Pancreas (tissue), 10 donors: Measurements from ENCODE around the gene PSMD8. TPM values are rescaled to one million over a fixed set of nuclear protein-coding genes. Genes with fewer than 3 reads are reported as not detected.

Source experiments
- ATAC-seq, 4 donors: fragments of 200-7000 bp; cut with Tn5 transposase; one replicate each; pipeline versions ENCODE4 v1.8.0 to v1.9.1; 2020; ENCODE audit warnings: mild to moderate bottlenecking in 4 of 4, moderate library complexity in 4 of 4
- DNase-seq, 6 donors: peaks; one replicate each; pipeline ENCODE4 v3.0.0-alpha.2; 2020
- FAIRE-seq: peaks from 2 replicates; lab custom pipeline; 2012; peaks lifted over from hg19 to GRCh38; lab: Jason Lieb, UNC
- H3K27ac ChIP-seq, 4 donors: fragments of 200-600 bp; sonication (generic); 1 replicate in 3 of 4; 2 replicates in 1 of 4; pipeline versions ENCODE4 v1.5.0 to v1.8.0; 2020
- H3K27me3 ChIP-seq, 4 donors: fragments of 200-600 bp; one replicate each; pipeline ENCODE4 v1.8.0; 2021
- H3K36me3 ChIP-seq, 3 donors: fragments of 200-600 bp; sonication (generic) in 1 of 3; one replicate each; pipeline versions ENCODE4 v1.5.0 to v1.8.0; 2020 to 2021
- H3K4me1 ChIP-seq, 3 donors: fragments of 200-600 bp; one replicate each; pipeline ENCODE4 v1.8.0; 2021
- H3K4me3 ChIP-seq, 4 donors: fragments of 200-600 bp; sonication (generic) in 2 of 4; one replicate each; pipeline versions ENCODE4 v1.5.0 to v1.8.0; 2020 to 2021
- H3K9me3 ChIP-seq, 4 donors: fragments of 200-600 bp; one replicate each; pipeline ENCODE4 v1.8.0; 2021
- CTCF ChIP-seq, 4 donors: fragments of 200-600 bp; sonication (generic) in 3 of 4; IDR thresholded peaks; one replicate each; pipeline versions ENCODE4 v1.5.0 to v1.8.0; 2021; ENCODE audit warnings: antibody characterized with exemption in 4 of 4
- WGBS, 2 donors: extraction: QIAGEN DNeasy Blood & Tissue Kit; methylation state at CpG; one replicate each; pipeline ENCODE4 v1.1.7; 2013; 5-methylcytosine and 5-hydroxymethylcytosine counted together
- intact Hi-C, 3 donors: fragments of 100-400 bp; cut with DNase I; formaldehyde crosslinking; loops; one replicate each; pipeline versions ENCODE4 v1.11.1 to v1.14.2; 2022
- polyA plus RNA-seq, 2 donors: library from polyadenylated mRNA; stranded (reverse); fragments of 200-250 nt; gene quantifications; one replicate each; pipeline ENCODE4 v1.2.3, GENCODE V29; 2013
- total RNA-seq, 6 donors: library from RNA; stranded (reverse); fragmentation: NEBNext Ultra II Directional in 4 of 6; extraction: Animal tissue kit (Norgen Biotek cat#: 25700) in 4 of 6; gene quantifications; one replicate each; pipeline versions ENCODE4 v1.2.1 to v1.2.4, GENCODE V29; 2021 to 2023
- donor health status: healthy with polysubstance abuse.
- donor health status: DM: no; HTN: no; CAD: no; lungs with moderate emphysema.
- donor health status: DM: no; HTN: no; CAD: no.
- donor health status: control.
- donor health status: control.
- donor health status: Bipolar disorder and iron deficiency.
- donor health status: DM: yes; HTN: yes; CAD: no.
- donor health status: DM: no; HTN: no; CAD: no.
- donor health status: DM: no; HTN: no; CAD: no.
- donor health status: DM: yes; HTN: yes; CAD: no.

PSMD8 gene
- total and polyA plus RNA-seq, 8 donors: 25.3 to 76.0 (median 58.7) TPM

- 80 to 83% methylated on average over 6 of the region's 6 CpGs for WGBS, 2 donors
- ATAC-seq (no peak), DNase-seq (no peak), FAIRE-seq (no peak)
- H3K9me3 ChIP-seq: no peaks in the 10 kb centered on the region
- TF ChIP-seq CTCF (IDR thresholded peaks at IDR 0.05): no peak
- H3K27me3 ChIP-seq: no peaks in the 10 kb centered on the region
- no peak overlapping the region for H3K4me3 ChIP-seq
- no peaks in the 10 kb centered on the region for H3K4me1 ChIP-seq
- H3K27ac ChIP-seq: no peak overlapping the region
- intact Hi-C loops: no loop called here
- no peaks in the 10 kb centered on the region for H3K36me3 ChIP-seq
These were observed 39.0 kb downstream of the PSMD8 start for GRCh38 chr19:38413416-38413815.

- Histone ChIP-seq H3K9me3 (no peaks in the 10 kb centered on the region), H3K4me3 (no peak overlapping the region), H3K27ac (no peak overlapping the region), H3K4me1 (no peaks in the 10 kb centered on the region), H3K27me3 (no peaks in the 10 kb centered on the region), H3K36me3 (no peaks in the 10 kb centered on the region)
- TF ChIP-seq CTCF (IDR thresholded peaks at IDR 0.05): no peak
- DNase-seq (no peak), ATAC-seq (no peak), FAIRE-seq (no peak)
- intact Hi-C loops: no loop called here
- WGBS, 2 donors: 84 to 88% methylated on average over 8 of the region's 8 CpGs
These were observed 42.8 kb downstream of the PSMD8 start for GRCh38 chr19:38417146-38417543.

GRCh38 chr19:38417544-38418506 lies 43.5 kb downstream of the PSMD8 start:
- H3K4me3 ChIP-seq: peak overlapping the region in 2 of 4 donors; percentile 30 to 37
- H3K27me3 ChIP-seq: no peaks in the 10 kb centered on the region
- DNase-seq (peak in 4 of 6 donors; percentile 26 to 56 (median 53)), ATAC-seq (peak; percentile 68 to 88 (median 83)), FAIRE-seq (no peak)
- H3K36me3 ChIP-seq: no peaks in the 10 kb centered on the region
- 6 to 8% methylated on average over 43 to 49 of the region's 49 CpGs for WGBS, 2 donors
- intact Hi-C loops: no loop called here
- H3K27ac ChIP-seq: no peak overlapping the region
- no peaks in the 10 kb centered on the region for H3K9me3 ChIP-seq
- TF ChIP-seq CTCF (IDR thresholded peaks at IDR 0.05): no peak
- H3K4me1 ChIP-seq: no peaks in the 10 kb centered on the region

GRCh38 chr19:38420935-38421334 lies 46.6 kb downstream of the PSMD8 start:
- DNase-seq (no peak), ATAC-seq (no peak), FAIRE-seq (no peak)
- H3K9me3 ChIP-seq: no peaks in the 10 kb centered on the region
- no peak overlapping the region for H3K27ac ChIP-seq
- intact Hi-C loops: no loop called here
- H3K4me1 ChIP-seq: no peaks in the 10 kb centered on the region
- no peaks in the 10 kb centered on the region for H3K27me3 ChIP-seq
- 66 to 85% methylated on average over 9 of the region's 9 CpGs for WGBS, 2 donors
- TF ChIP-seq CTCF (IDR thresholded peaks at IDR 0.05): no peak
- H3K36me3 ChIP-seq: no peaks in the 10 kb centered on the region
- H3K4me3 ChIP-seq: no peak overlapping the region

- FAIRE-seq (no peak), DNase-seq (no peak), ATAC-seq (no peak)
- Histone ChIP-seq H3K4me1 (no peaks in the 10 kb centered on the region), H3K27me3 (no peaks in the 10 kb centered on the region), H3K36me3 (no peaks in the 10 kb centered on the region), H3K9me3 (no peaks in the 10 kb centered on the region), H3K27ac (no peak overlapping the region), H3K4me3 (no peak overlapping the region)
- no peak for TF ChIP-seq CTCF (IDR thresholded peaks at IDR 0.05)
- intact Hi-C loops: no loop called here
- 70 to 80% methylated on average over 14 of the region's 14 CpGs for WGBS, 2 donors
These were observed 47.5 kb downstream of the PSMD8 start for GRCh38 chr19:38421856-38422255.
